ENCODE measurements around the gene AP3D1. TPM values are rescaled to one million over a fixed set of nuclear protein-coding genes. Genes with fewer than 3 reads are reported as not detected.
"Not testable (repeated sequence)": the region's sequence is repeated elsewhere in the genome, so short reads cannot be mapped to it uniquely, and the experiment has no call there.

Gene AP3D1
- total and polyA plus RNA-seq, 12 donors, result 51.3 to 193 (median 121) TPM

DNA sequence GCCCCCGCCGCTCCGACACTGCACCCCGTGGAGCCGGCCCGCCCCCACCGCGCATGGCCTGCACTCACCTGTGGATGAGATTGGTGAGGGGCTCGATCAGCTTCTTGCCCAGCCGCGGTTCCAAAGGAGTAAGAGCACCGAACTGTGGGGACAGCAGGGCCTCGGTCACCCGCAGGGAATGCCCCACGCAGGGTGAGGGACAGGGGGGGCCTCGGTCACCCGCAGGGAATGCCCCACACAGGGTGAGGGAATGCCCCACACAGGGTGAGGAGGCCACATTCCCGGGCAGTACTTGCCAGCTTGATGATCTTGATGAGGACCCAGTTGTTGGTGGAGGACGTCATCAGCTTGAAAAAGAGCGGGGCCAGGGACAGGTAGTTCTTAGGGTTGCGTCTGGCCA is 22.3 kb downstream of the AP3D1 start:
- H3K36me3 ChIP-seq (replicated peaks in 1 of 2), result peaks cover 0 to 80% of the 10 kb centered on the region in 2 donors
- peak in 1 of 7 donors; percentile 14 for DNase-seq

DNA sequence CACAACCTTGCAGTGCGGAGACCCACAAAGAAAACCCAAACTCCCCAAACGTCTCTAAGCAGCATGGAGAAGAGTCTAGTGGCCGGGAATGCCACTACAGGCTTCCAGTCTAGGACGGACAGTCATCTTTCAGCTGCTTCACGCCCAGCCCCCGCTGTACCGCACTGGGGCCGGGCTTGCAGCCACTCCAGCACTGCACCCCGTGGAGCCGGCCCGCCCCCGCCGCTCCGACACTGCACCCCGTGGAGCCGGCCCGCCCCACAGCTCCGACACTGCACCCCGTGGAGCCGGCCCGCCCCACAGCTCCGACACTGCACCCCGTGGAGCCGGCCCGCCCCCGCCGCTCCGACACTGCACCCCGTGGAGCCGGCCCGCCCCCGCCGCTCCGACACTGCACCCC is 23.1 kb downstream of the AP3D1 start:
- DNase-seq; H3K4me3 ChIP-seq; H3K27ac ChIP-seq; H3K27me3 ChIP-seq; H3K4me1 ChIP-seq (replicated peaks in 1 of 2); intact Hi-C loops (cut with DNase I); H3K9me3 ChIP-seq (replicated peaks in 1 of 3): not testable (repeated sequence)
- 90 to 100% (median 93%) methylated on average over 1 to 26 of the region's 34 CpGs for WGBS, 4 donors
- H3K36me3 ChIP-seq (replicated peaks in 1 of 2), result peaks cover 0 to 88% of the 10 kb centered on the region in 2 donors

More for the DNA sequence above, 22.3 kb downstream of the AP3D1 start:
- Histone ChIP-seq H3K27ac (no peak overlapping the region), H3K9me3 (replicated peaks in 1 of 3) (no peaks in the 10 kb centered on the region), H3K4me1 (replicated peaks in 1 of 2) (no peaks in the 10 kb centered on the region), H3K4me3 (no peak overlapping the region), H3K27me3 (no peaks in the 10 kb centered on the region)
- TF ChIP-seq, protein P1, sequence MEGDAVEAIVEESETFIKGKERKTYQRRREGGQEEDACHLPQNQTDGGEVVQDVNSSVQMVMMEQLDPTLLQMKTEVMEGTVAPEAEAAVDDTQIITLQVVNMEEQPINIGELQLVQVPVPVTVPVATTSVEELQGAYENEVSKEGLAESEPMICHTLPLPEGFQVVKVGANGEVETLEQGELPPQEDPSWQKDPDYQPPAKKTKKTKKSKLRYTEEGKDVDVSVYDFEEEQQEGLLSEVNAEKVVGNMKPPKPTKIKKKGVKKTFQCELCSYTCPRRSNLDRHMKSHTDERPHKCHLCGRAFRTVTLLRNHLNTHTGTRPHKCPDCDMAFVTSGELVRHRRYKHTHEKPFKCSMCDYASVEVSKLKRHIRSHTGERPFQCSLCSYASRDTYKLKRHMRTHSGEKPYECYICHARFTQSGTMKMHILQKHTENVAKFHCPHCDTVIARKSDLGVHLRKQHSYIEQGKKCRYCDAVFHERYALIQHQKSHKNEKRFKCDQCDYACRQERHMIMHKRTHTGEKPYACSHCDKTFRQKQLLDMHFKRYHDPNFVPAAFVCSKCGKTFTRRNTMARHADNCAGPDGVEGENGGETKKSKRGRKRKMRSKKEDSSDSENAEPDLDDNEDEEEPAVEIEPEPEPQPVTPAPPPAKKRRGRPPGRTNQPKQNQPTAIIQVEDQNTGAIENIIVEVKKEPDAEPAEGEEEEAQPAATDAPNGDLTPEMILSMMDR (IDR thresholded peaks at IDR 0.05), result no peak
- no peak for TF ChIP-seq POLR2A (IDR thresholded peaks at IDR 0.05)
- 83 to 94% (median 90%) methylated on average over 7 to 21 of the region's 21 CpGs for WGBS, 4 donors
- intact Hi-C loops (cut with DNase I), result no loop called here

DNA sequence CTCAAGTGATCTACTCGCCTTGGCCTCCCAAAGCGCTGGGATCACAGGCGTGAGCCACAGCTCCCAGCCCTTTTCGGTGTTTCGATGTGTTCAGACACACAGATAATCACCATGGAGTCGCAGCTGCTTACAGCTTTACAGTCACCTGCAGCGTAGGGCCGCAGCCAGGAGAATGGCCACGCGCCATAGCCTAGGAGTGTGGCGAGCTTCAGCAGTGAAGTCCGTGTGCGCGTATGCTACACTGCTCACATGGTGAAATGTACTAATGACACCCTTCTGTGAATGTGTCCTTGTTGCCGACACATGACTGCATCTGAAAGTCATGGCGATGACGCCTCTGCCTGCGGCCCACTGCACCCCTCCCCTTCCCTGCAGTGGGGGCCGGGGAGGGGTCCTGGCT is 23.6 kb downstream of the AP3D1 start:
- TF ChIP-seq POLR2A (IDR thresholded peaks at IDR 0.05), result no peak
- TF ChIP-seq, protein P1 (IDR thresholded peaks at IDR 0.05), result no peak
- no peaks in the 10 kb centered on the region for H3K9me3 ChIP-seq (replicated peaks in 1 of 3)
- H3K27ac ChIP-seq, result no peak overlapping the region
- DNase-seq, result peak in 2 of 7 donors; percentile 16 to 74
- no peak overlapping the region for H3K4me3 ChIP-seq
- H3K4me1 ChIP-seq (replicated peaks in 1 of 2), result no peaks in the 10 kb centered on the region
- 79 to 87% (median 82%) methylated on average over 10 to 19 of the region's 19 CpGs for WGBS, 4 donors
- intact Hi-C loops (cut with DNase I), result no loop called here
- no peaks in the 10 kb centered on the region for H3K27me3 ChIP-seq
- H3K36me3 ChIP-seq (replicated peaks in 1 of 2), result peaks cover 0 to 88% of the 10 kb centered on the region in 2 donors

DNA sequence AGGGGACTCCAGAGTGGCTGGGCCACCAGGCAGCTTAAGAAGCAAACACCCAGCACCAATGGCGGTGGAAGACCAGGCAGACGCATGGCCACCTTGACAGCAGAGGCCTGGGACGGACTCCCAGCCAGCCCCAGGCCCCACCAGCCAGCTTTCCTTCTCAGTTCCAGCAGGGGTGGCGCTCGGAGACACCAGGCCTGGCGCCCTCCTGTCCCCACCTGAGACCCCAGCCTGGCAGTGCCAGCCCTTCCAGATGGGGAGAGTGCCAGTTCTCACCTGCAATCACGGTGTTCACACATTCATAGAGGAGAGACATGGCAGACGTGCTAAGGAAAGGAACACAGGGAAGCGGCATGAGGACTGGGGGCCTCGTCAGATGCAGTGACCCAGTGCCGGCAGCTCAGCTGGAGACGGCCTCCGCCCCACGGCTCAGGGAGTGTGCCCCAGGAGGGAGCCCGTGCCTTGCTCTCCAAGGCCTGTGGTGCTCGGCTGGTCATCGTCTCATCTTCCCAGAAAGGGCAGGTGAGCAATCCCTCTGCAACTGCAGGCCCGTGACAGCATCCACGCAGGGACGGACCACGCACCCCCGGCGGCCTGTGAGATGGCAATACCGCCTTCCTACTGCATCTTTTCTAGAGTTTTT is 24.4 kb downstream of the AP3D1 start:
- Histone ChIP-seq H3K27ac (no peak overlapping the region), H3K36me3 (replicated peaks in 1 of 2) (peaks cover 0 to 88% of the 10 kb centered on the region in 2 donors), H3K9me3 (replicated peaks in 1 of 3) (no peaks in the 10 kb centered on the region), H3K27me3 (no peaks in the 10 kb centered on the region), H3K4me1 (replicated peaks in 1 of 2) (no peaks in the 10 kb centered on the region), H3K4me3 (no peak overlapping the region)
- DNase-seq, result peak in 1 of 7 donors; percentile 14
- TF ChIP-seq, protein P1 (IDR thresholded peaks at IDR 0.05), result no peak
- TF ChIP-seq POLR2A (IDR thresholded peaks at IDR 0.05), result no peak
- intact Hi-C loops (cut with DNase I), result no loop called here
- WGBS, 4 donors, result 92 to 95% (median 93%) methylated on average over 16 to 24 of the region's 24 CpGs
